Fibroblast of villous mesenchyme (primary cell): ENCODE measurements around the gene AFF1. TPM values are rescaled to one million over a fixed set of nuclear protein-coding genes. Genes with fewer than 3 reads are reported as not detected.

ENCODE experiments used
- DNase-seq: peaks from one replicate; pipeline ENCODE4 v3.0.0-alpha.2; 2010; ENCODE audit warnings: low read depth
- H3K4me3 ChIP-seq: 2 replicates; pipeline ENCODE4 v1.5.1; 2011; ENCODE audit warnings: low read depth, mild to moderate bottlenecking, low read length
- total RNA-seq: library from RNA; depleted of rRNA; stranded (reverse); fragments of >200 nt; gene quantifications from 2 replicates; pipeline ENCODE4 v1.2.3, GENCODE V29; 2012
- TF ChIP-seq, protein P1 (sequence below): IDR thresholded peaks from 2 replicates; pipeline ENCODE4 v1.5.1; 2012; ENCODE audit warnings: low read depth, mild to moderate bottlenecking, low read length; ENCODE audit not compliant: insufficient read depth

The AFF1 gene
- total RNA-seq, 1 donor: 34.1 TPM

DNA sequence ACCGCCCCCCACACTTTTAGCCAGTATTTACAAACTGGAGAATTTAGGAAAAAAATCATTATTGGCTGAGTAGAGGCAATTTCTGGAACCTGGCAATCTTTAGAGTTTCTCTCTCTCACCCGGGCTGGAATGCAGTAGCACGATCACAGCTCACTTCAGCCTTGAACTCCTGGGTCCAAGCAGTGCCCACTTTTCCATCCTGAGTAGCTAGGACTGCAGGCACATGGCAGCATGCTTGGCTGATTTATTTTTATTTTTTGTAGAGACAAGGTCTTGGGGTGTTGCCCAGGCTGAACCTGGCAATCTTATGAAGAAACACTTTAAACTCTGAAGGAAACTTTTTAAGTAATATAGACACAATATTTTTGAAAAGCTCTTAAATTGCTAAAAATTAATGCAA lies 120.1 kb downstream of the AFF1 start:
- no peak for DNase-seq
- H3K4me3 ChIP-seq: no peak overlapping the region
- TF ChIP-seq, protein P1, sequence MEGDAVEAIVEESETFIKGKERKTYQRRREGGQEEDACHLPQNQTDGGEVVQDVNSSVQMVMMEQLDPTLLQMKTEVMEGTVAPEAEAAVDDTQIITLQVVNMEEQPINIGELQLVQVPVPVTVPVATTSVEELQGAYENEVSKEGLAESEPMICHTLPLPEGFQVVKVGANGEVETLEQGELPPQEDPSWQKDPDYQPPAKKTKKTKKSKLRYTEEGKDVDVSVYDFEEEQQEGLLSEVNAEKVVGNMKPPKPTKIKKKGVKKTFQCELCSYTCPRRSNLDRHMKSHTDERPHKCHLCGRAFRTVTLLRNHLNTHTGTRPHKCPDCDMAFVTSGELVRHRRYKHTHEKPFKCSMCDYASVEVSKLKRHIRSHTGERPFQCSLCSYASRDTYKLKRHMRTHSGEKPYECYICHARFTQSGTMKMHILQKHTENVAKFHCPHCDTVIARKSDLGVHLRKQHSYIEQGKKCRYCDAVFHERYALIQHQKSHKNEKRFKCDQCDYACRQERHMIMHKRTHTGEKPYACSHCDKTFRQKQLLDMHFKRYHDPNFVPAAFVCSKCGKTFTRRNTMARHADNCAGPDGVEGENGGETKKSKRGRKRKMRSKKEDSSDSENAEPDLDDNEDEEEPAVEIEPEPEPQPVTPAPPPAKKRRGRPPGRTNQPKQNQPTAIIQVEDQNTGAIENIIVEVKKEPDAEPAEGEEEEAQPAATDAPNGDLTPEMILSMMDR: no peak

DNA sequence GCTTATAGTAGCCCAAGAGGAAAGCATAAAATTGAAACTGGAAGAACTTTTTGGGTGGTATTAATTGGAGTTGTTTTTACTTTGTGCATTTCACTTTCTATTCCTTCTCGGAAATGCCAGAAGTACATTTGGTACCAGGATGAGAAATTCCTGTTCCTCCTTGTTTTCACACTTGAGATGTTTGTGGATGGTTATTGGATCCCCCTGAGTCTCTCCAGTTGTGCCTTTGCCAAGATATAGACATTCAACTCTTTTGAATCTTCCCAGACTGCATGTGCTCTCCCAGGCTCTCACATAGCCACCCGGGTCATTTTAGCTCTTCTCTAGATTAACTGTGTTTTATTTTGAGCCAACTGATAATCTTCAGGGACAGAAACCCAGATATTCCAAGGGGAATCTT lies 120.5 kb downstream of the AFF1 start:
- TF ChIP-seq, protein P1: no peak
- no peak for DNase-seq

DNA sequence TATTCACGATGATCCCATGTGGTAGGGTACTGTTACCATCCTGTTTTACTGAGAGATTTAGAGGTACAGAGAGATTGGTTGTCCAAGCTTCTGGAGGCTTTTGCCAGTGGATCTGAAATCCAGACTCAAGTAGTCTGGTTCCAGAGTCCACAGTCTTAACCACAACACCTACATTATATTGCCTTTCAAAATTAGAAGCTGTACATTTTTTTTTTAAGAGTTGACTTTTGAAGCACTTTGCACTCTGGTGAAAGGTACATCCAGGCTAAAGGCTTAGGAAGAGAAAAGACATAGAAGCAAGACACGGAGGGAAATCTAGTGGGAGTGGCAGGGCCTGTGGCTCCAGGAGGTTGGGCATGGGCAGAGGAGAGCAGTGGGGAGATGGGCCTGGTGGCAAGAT lies 122.1 kb downstream of the AFF1 start:
- DNase-seq: no peak
- TF ChIP-seq, protein P1: no peak
- no peak overlapping the region for H3K4me3 ChIP-seq

More for the DNA sequence above, 120.5 kb downstream of the AFF1 start:
- no peak overlapping the region for H3K4me3 ChIP-seq

DNA sequence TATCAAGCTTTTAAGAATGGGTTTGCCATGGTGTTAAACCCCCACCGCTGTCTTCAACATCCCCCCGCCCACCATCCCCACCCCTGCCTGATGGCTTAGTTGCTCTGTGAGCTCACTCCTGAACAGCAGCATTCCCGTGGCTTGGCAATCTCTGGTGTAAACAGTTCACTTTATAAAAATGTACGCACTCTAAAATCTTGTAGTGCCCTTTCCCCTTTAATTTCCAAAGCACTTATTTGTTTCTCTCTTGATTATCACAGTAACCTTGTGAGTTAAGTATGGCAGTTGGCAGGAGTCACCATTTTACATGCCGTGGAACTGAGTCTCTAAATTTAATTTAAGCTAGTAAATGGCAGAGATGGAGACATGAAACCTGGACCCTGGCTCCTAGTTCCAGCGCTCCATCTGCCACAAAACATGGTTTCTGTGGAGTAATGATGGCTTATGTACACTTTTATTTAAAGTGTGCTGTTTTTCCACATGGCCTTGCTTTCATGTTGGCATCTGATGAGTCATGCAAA lies 123.1 kb downstream of the AFF1 start:
- TF ChIP-seq, protein P1: no peak
- H3K4me3 ChIP-seq: no peak overlapping the region
- no peak for DNase-seq

DNA sequence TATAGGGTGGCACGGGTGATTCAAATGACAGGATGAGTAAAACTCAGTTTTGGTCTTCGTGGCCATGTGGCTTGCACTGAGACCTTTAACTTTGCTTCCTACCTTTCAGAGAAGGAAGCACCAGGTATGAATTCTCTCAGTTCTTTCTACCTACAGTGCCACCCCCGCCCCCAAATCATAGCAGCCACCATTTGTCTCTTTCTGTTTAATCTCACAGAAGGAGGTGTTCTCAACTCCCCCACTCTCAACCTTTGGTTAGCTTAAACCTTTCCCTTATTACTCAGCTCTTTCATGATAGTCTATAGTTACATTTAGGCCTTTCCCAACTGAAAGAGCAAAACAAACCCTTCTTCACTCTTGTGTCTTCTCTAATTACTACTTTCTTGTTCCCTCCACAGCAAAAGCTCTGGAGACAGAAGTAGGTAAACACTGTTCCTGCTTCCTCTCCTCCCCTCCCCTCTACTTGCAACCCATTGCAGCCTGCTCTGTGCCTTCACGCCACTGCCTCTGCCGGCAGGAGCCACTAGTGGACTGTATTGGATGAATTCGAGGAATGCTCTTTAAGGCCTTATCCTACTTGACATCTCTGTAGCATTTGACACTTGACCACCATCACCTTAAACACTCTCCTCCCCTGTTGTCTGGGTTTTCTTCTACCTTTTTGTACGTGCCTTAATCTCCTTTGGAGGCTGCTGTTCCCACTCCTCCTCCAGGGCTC lies 123.7 kb downstream of the AFF1 start:
- no peak for DNase-seq
- TF ChIP-seq, protein P1: peak; percentile 23
- no peak overlapping the region for H3K4me3 ChIP-seq

DNA sequence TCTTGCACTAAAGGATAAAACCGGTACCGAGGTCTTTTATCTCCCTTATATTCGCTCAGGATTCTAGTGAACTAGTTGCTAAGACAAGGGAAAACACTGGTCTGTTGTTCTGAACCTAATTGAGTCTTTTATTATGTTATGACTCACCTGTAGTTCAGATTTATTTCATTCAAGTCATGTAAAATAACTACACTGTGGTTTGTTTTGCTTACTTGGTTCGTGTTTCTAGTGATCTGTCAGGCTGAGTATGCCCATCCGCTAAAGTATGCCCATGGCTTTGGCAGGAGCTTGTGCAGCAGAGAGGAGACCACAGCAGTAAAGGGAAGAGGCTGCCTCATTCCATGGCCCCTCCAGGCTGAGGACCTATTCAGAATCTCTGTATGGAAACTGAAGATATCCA lies 126.1 kb downstream of the AFF1 start:
- TF ChIP-seq, protein P1: no peak
- DNase-seq: no peak

More for the DNA sequence above, 126.1 kb downstream of the AFF1 start:
- no peak overlapping the region for H3K4me3 ChIP-seq
